Embryonic facial prominence (tissue), 1 donor: ENCODE results near the gene VPS18.

Source experiments
- DNase-seq: peaks from one replicate; pipeline ENCODE4 v3.0.0-alpha.2; 2016; ENCODE audit errors: extremely low spot score

The VPS18 gene

DNA sequence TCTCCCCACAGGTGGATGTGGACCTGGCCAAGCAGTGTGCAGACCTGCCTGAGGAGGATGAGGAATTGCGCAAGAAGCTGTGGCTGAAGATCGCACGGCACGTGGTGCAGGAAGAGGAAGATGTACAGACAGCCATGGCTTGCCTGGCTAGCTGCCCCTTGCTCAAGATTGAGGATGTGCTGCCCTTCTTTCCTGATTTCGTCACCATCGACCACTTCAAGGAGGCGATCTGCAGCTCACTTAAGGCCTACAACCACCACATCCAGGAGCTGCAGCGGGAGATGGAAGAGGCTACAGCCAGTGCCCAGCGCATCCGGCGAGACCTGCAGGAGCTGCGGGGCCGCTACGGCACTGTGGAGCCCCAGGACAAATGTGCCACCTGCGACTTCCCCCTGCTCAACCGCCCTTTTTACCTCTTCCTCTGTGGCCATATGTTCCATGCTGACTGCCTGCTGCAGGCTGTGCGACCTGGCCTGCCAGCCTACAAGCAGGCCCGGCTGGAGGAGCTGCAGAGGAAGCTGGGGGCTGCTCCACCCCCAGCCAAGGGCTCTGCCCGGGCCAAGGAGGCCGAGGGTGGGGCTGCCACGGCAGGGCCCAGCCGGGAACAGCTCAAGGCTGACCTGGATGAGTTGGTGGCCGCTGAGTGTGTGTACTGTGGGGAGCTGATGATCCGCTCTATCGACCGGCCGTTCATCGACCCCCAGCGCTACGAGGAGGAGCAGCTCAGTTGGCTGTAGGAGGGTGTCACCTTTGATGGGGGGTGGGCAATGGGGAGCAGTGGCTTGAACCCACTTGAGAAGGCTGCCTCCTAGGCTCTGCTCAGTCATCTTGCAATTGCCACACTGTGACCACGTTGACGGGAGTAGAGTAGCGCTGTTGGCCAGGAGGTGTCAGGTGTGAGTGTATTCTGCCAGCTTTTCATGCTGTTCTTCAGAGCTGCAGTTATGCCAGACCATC lies 8.6 kb downstream of the VPS18 start:
- no peak for DNase-seq

- DNase-seq: no peak
These were observed 10.4 kb downstream of the VPS18 start for GRCh38 chr15:40904552-40905201.

DNA sequence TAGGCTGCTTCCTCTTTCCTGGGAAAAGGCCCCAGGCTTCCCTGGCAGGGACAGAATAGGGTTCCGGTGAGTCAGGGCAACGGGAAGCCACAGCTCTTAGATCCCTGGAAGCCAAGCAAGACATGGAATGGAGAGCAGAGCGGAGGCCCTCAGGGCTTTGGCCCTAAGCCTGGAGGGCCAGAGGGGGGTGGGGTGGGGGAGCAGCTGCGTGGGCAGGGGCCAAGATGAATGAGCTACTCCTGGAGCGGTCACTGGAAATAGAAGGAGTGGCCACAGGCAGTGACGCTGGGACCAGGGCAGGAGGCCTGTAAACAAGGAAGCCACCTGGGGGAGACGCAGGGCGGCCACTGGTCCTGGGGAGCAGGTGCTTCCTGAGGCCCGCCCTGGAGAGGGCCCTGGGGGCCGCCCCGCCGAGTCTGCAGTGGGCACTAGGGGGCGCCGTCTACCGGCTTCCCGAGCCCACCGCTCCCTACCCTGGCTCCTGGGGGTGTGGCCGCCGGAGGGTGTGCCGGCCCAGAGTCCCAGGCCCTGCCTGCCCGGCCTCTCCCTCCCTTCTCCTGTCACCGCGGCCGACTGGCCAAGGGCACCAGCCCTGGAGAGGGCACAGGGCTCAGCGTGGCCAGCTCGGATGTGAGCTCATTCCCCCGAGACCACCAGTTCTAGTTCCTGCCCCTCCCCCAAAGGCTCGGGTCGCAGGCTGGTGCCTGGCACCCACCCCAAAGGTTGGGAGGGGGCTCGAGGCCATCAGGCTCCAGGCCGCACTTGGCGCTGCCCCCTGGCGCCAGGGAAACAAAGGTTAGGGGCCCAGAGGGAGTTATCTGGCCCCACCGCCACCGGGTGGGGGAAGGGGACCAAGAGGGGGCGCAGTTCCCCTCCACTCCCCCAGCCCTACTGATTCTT lies 12.1 kb downstream of the VPS18 start:
- peak; percentile 60 for DNase-seq

- no peak for DNase-seq
These were observed 12.9 kb downstream of the VPS18 start for GRCh38 chr15:40906991-40907802.

DNA sequence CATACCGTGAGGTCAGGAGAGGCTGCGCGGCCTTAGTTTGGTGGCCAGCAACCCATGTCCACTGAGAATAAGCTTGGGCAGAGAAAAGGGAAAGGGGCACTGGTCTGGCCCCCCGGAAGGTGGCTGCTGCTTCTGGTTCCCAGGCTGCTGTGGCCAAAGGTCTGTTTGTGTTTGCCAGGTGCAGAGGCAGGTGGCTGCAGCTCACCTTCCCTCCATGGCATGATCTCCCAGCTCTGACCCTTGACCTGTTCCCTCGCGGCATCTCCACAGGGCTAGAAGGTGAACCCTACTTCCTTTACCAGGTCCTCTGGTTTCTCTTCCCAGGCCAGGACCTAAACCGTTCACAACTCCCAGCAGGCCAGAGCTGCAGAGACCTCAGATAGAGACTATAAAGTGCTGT lies 13.8 kb downstream of the VPS18 start:
- no peak for DNase-seq

- DNase-seq: no peak
These were observed 15.7 kb downstream of the VPS18 start for GRCh38 chr15:40909662-40910630.

GRCh38 chr15:40911141-40911540 lies 16.9 kb downstream of the VPS18 start:
- DNase-seq: no peak

DNA sequence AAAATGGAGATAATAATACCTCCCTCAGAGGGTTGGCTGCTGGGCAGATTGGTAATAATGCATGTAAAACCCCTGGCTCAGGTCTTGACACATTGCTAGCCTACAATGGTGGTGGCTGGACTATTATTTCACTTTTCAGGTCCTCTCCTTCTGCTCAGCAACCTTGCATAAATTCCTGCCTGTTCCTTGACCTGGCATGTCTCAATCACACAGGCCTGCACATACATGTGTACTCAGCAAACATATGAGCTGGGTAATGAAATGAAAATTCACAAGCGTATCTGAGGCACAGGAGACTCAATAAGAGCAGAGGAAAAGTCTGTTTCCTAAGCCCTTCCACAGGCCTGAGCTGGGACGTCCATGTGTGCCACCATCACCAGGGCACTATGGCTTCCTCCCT lies 17.4 kb downstream of the VPS18 start:
- DNase-seq: no peak

GRCh38 chr15:40912478-40912877 lies 18.2 kb downstream of the VPS18 start:
- DNase-seq: no peak

- DNase-seq: no peak
These were observed 19.8 kb downstream of the VPS18 start for GRCh38 chr15:40914013-40914412.

GRCh38 chr15:40914486-40914885 lies 20.2 kb downstream of the VPS18 start:
- no peak for DNase-seq

DNA sequence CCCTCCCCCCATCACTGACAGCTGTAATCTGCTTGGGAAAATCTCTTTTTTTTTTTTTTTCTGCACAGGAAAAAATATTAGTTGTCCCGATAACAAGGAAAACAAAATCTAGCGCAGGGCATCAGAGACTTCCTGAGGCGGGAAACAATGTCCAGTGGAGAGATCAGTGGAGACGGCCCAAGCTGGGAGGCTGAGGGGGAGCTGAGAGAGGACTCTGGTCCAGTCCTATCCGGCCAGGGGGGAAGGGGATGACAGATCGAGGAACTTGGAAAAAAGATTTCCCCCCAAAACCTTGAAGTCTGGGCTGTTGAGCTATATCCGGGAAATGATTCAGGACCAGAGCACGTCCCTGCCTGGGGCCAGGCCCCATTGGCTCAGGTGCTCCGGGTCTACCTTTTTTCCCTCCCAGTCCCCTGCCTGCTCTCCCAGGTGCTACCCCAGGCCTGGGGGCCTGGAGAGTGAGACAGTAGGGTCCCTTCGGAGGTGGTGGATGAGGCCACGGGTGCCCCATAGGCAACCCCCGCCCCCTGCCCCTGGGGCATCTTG lies 20.9 kb downstream of the VPS18 start:
- no peak for DNase-seq

GRCh38 chr15:40915679-40916078 lies 21.4 kb downstream of the VPS18 start:
- no peak for DNase-seq

GRCh38 chr15:40917585-40917984 lies 23.3 kb downstream of the VPS18 start:
- DNase-seq: no peak

GRCh38 chr15:40918146-40918798 lies 24.0 kb downstream of the VPS18 start:
- no peak for DNase-seq

- DNase-seq: no peak
These were observed 24.6 kb downstream of the VPS18 start for GRCh38 chr15:40918799-40919392.

DNA sequence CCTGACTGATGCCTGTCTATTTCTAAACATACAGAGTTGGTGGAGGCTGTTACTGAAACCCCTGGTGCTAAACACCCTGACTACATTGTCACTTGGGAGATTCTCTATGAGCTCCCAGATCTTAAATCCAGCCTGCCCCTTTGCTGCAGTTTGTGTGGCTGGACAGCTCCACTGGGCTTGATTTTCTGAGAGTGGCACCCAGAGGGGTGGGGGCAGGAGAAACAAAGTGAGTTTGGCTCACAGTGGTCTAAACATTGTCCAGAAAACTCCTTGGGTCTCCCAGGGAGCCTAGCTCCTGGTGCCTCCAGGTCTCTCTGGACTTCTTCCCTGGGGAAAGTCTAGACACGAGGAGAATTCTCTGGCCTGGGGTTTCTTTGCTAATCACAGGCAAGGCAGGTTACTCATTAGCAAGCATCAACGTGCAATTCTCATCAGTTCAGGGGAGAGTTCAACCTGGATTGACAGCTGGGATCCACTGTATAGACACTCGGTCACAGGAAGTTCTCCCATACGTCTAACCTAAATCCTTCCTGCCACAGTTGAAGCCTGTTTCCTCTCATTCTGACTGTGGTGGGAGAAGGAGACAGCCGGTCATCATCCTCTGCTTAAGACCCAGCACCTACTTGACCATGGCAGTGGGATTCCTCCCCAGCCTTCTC lies 27.8 kb downstream of the VPS18 start:
- no peak for DNase-seq

GRCh38 chr15:40922608-40923005 lies 28.4 kb downstream of the VPS18 start:
- no peak for DNase-seq
